Renal cortical epithelial cell (primary cell): ENCODE results near the gene ARFGAP1. TPM values are rescaled to one million over a fixed set of nuclear protein-coding genes. Genes with fewer than 3 reads are reported as not detected.

Experiments
- DNase-seq: peaks from one replicate; pipeline ENCODE4 v3.0.0-alpha.2; 2011; ENCODE audit warnings: low read depth
- total RNA-seq: library from RNA; depleted of rRNA; stranded (reverse); fragments of >200 nt; gene quantifications from 2 replicates; pipeline ENCODE4 v1.2.3, GENCODE V29; 2014

Gene ARFGAP1
- total RNA-seq, 1 donor from 2014 or later = 74.1 TPM

GRCh38 chr20:63319164-63320040, 46.8 kb downstream of the ARFGAP1 start:
- DNase-seq = no peak

DNA sequence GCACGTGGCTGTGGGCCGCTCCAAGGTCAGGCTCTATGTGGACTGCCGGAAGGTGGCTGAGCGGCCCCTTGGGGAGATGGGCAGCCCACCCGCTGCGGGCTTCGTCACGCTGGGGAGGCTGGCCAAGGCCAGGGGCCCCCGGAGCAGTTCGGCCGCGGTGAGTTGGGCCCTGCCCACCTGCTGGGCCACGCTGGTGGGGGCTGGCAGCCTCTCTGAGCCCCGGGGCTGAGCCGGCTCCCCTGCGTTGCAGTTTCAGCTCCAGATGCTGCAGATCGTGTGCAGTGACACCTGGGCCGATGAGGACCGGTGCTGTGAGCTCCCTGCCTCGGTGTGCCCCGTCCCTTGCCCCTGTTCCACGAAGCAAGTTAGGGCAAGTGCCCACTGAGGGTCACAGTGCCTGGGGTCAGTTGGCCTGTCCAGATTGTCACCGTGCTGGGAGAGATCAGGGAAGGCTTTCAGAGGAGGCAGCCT, 47.5 kb downstream of the ARFGAP1 start:
- no peak for DNase-seq

- DNase-seq = no peak
Observed at GRCh38 chr20:63320616-63321147, 48.1 kb downstream of the ARFGAP1 start.

- DNase-seq = no peak
Observed at GRCh38 chr20:63321148-63321831, 48.7 kb downstream of the ARFGAP1 start.

- no peak for DNase-seq
Observed at GRCh38 chr20:63322146-63322932, 49.7 kb downstream of the ARFGAP1 start.

- no peak for DNase-seq
Observed at GRCh38 chr20:63322933-63323273, 50.3 kb downstream of the ARFGAP1 start.

- no peak for DNase-seq
Observed at GRCh38 chr20:63323357-63323981, 50.9 kb downstream of the ARFGAP1 start.

DNA sequence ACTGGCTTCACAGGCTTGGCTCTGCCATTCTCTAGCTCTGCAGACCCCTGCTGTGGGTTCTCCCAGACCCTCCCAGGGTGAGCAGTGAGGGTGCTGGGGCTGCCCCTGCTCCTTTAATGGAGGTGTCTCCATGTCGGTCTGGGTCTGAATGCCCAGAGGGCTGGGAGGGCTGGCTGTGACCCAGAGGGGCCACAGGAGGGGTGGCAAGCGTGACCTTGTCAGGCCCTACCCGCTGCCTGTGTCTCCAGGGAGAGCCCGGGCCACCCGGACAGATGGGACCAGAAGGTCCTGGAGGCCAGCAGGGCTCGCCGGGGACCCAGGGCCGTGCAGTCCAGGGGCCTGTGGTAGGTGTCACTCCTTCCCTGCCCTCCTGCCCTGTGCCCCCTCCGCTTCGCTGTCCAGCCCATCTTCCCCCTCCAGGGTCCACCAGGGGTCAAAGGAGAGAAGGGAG, 52.4 kb downstream of the ARFGAP1 start:
- DNase-seq = no peak

GRCh38 chr20:63325554-63326313, 53.1 kb downstream of the ARFGAP1 start:
- no peak for DNase-seq

DNA sequence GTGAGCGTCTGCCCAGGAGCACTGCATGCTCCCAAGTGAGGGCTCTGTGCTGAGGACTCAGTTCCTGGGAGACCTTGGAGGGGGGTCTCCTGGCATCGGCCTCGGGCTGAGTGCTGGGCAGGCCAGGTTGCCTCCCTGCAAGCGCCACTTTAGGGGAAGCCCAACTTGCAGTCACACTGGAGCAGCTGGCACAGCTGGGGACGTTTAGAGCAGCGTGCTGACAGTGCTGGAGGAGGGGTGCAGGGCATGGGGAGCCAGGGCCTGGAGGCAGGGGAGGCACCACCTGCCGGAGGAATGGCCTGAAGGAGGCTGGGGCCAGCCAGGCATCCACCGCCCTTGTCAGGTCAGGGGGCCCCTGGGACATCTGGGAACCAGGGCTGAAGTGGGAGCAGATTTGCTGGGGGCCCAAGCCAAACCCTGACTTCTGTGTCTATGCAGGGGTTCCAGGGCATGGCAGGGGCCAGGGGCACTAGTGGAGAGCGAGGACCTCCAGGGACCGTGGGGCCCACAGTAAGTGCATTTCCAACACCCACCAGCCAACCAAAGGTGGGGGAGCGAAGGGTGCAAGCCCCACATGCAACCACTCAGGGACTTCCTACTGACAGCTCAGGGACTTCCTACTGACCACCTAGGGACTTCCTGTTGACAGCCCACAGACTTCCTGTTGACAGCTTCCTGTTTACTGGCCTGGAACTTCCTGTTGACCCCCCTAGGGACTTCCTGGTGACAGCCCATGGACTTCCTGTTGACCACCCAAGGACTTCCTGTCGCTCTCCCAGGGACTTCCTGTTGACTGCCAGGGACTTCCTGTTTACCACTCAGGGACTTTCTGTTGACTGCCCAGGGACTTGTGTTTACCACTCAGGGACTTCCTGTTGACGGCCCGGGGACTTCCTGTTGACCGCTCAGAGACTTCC, 54.0 kb downstream of the ARFGAP1 start:
- no peak for DNase-seq

GRCh38 chr20:63327231-63327745, 54.7 kb downstream of the ARFGAP1 start:
- DNase-seq = no peak

GRCh38 chr20:63328026-63328700, 55.5 kb downstream of the ARFGAP1 start:
- no peak for DNase-seq

DNA sequence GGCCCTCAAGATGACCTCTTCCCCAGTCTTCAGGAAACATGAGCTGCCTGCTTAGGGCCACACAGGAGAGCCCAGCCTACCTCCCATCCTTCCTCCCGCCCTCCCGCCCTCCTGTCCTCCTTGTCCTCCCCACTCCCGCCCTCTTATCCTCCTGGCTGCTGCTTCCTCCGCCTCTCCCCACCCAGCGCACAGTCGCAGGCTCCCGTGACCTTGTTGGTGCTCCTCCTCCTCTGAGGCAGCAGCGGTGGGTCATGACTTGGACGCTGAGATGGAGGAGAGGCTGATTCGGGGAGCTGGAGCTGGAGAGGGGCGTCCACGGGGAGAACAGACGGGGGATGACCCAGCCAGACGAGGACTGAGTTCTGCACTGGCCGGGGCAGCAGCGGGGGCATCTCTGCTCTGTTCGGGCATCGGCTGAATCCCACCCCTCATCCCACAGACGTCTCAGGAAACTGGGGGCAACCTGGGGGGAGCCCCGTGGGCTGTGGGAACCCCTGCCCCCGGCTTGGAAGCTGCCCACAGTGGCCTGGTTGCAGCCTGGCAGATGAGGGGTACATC, 56.2 kb downstream of the ARFGAP1 start:
- no peak for DNase-seq

DNA sequence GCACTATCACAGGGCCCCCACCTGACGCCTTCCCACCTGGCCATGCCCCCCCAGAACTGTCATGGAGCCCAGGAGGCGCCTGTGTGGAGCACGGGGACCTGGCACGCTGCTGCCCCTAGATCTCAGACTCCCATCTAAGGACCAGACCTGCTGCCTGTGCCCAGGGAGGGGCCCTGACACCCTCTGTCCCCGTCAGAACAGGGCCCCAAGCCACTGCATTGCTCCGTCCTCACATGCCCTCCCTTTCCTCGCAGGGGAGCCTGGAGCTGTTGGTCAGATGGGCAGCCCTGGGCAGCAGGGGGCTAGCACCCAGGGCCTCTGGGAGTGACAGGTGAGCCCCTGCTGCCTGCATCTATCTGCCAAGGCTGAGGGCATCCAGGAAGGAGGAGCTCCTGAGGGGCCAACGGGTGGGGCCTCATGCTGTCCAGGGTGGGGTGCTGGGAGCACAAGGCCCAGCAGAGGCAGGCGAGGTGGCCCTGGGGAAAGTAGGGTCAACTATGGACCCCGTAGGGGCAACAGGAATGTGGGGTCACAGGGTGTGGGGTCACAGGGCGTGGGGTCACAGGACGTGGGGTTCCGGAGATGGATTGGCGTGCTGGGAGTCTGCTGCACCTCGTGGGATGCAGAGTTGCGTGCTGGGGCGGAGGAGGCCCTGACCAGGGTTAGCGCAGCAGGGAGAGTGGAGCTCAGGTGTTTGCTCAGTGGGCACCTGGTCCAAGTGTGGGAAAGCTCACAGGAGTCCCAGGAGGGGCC, 56.9 kb downstream of the ARFGAP1 start:
- DNase-seq = no peak

DNA sequence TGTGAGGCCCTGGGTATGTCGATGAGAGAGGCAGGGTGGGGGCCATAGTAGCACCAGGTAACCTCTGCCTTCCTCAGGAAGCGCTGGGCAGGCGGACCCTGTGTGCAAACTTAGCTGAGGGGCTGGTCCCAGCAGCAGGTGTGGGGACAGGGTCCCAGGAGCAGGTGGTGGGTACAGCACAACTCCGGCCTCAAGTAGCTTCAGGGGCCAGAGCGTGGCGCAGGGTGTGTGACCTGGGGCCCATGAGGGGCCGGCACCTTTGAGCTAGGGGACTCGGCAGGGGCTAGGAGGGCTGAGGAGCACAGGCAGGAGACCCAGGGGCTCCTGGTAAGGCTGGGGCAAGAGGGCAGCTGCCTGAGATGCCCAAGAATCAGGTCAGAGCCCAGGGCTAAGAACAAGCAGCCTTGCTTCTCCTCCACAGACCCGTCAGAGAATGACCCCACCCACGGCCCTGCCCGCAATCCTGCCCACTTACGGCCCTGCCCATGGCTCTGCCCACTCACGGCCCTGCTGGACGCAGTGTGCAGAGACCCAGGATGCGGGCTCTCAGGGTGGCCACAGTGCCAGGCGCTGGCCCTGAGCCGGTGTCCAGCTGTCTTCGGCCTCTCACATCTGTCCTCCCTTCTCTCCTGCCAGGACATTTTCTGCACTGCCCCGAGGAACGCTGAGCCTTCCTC, 57.6 kb downstream of the ARFGAP1 start:
- no peak for DNase-seq

GRCh38 chr20:63330940-63331339, 58.3 kb downstream of the ARFGAP1 start:
- no peak for DNase-seq

DNA sequence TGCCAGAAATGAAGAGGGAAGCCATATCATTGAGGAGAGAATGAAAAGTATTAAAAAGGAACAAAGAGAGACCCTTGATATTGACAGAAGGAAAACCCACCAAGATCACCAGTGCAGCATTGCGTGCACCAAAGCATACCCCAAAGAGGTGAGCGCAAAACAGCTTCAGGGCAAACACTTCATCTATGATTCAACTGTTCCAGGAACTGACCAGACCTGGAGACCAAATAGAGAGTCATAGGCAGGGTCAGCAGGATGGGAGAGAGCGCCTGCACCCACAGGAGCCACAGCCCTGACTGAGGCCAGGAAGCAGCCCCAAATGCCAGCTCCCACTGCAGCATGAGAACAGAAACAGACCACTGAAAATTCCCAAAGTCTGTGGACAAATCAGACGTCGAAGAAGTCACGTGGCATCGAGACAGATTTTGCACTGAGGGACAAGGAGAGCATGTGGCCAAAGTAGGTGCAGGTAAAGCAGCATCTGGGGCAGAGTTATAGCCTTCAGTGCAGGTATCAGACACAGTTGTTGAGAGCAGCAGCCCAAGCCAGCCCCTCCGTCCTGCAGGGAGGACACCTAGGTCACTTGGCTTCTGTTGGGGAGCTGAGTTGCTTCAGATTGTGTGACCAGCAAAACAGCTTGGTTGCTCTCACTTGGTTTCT, 59.3 kb downstream of the ARFGAP1 start:
- DNase-seq = no peak
